Memory B cell (primary cell): ENCODE measurements around the gene SDK1.
"Not testable (repeated sequence)": the region's sequence is repeated elsewhere in the genome, so short reads cannot be mapped to it uniquely, and the experiment has no call there.

Experiments used
- ATAC-seq: fragments of 150-1000 bp; cut with Tn5 transposase; 2 replicates; pipeline ENCODE4 v1.10.0; 2021; ENCODE audit warnings: low read depth, mild to moderate bottlenecking, moderate library complexity
- DNase-seq, 2 donors: peaks; one replicate each; pipeline ENCODE4 v3.0.0; 2022; ENCODE audit warnings: low spot score in 2 of 2
- H3K27ac Mint-ChIP-seq: one replicate; pipeline ENCODE4 v1.8.0; 2022; ENCODE audit warnings: mild to moderate bottlenecking, moderate library complexity, mixed read lengths
- H3K27me3 Mint-ChIP-seq: one replicate; pipeline ENCODE4 v1.8.0; 2022; ENCODE audit warnings: mixed read lengths
- H3K36me3 Mint-ChIP-seq: one replicate; pipeline ENCODE4 v1.8.0; 2022; ENCODE audit warnings: mild to moderate bottlenecking, mixed read lengths
- H3K4me1 Mint-ChIP-seq: one replicate; pipeline ENCODE4 v1.8.0; 2022; ENCODE audit warnings: mixed read lengths
- H3K4me3 Mint-ChIP-seq: one replicate; pipeline ENCODE4 v1.8.0; 2022; ENCODE audit warnings: mild to moderate bottlenecking, moderate library complexity, mixed read lengths
- H3K9me3 Mint-ChIP-seq: one replicate; pipeline ENCODE4 v1.8.0; 2022; ENCODE audit warnings: mixed read lengths

SDK1 gene

DNA sequence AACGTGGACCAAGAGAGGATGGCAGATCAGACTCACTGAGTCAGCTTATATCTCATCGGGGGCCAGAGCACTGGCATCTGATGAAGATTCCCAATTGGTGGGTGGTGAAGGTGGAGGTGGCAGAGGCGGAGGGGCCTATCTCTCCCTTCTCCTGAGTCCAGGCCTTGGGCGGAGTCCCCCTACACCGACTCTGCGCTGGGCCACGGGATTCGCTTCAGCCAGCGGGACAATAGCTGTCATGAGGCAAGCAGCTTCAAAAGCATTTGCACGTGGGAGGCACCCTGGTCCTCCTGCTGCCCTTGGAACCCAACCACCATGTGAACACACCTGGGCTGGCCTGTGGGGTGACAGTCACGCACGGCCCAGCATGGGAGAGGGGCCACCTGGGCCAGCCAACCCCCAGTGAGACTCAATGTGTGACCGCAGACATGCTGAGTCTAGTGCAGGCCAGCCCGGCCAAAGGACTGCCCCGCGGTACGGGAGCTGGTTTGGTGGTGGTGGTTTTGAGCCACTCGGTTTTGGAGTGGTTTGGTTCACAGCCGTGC is 914.2 kb downstream of the SDK1 start:
- Mint-ChIP-seq H3K4me1 (no peaks in the 10 kb centered on the region), H3K27ac (no peak overlapping the region), H3K9me3 (peaks cover 4% of the 10 kb centered on the region), H3K27me3 (no peaks in the 10 kb centered on the region), H3K4me3 (no peak overlapping the region), H3K36me3 (no peaks in the 10 kb centered on the region)
- DNase-seq (no peak), ATAC-seq (no peak)

DNA sequence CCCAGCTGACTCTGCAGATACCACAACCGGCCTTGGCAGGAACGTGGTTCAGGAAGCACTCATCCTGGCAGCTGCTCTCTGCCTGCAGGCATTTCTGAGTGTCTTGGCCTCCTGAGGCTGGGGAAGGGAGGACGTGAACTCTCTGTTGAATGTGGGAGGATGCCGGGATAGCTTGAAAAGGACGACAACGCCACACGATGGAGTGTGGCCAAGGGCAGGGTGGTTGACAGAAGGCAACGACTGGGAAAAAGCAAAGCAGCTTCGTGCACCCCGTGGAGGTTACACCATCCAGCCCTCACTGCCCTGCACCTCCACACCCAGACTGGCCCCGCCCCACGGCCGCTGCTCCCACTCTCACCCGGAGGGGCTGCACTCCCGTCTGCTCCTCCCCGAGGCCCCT is 915.0 kb downstream of the SDK1 start:
- Mint-ChIP-seq H3K27ac (no peak overlapping the region), H3K9me3 (peaks cover 4% of the 10 kb centered on the region), H3K36me3 (no peaks in the 10 kb centered on the region), H3K4me3 (no peak overlapping the region), H3K4me1 (no peaks in the 10 kb centered on the region), H3K27me3 (no peaks in the 10 kb centered on the region)
- no peak for ATAC-seq
- no peak for DNase-seq

DNA sequence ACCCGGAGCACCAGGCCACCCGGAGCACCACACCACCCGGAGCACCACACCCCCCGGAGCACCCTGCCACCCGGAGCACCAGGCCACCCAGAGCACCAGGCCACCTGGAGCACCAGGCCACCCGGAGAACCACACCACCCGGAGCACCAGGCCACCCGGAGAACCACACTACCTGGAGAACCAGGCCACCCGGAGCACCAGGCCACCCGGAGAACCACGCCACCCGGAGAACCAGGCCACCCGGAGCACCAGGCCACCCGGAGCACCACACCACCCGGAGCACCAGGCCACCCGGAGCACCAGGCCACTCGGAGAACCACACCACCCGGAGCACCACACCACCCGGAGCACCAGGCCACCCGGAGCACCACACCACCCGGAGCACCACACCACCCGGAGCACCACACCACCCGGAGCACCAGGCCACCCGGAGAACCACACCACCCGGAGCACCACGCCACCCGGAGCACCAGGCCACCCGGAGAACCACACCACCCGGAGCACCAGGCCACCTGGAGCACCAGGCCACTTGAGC is 916.1 kb downstream of the SDK1 start:
- not testable (repeated sequence) for H3K9me3 Mint-ChIP-seq, H3K4me3 Mint-ChIP-seq, DNase-seq, H3K36me3 Mint-ChIP-seq, H3K27me3 Mint-ChIP-seq, ATAC-seq, H3K4me1 Mint-ChIP-seq, H3K27ac Mint-ChIP-seq

DNA sequence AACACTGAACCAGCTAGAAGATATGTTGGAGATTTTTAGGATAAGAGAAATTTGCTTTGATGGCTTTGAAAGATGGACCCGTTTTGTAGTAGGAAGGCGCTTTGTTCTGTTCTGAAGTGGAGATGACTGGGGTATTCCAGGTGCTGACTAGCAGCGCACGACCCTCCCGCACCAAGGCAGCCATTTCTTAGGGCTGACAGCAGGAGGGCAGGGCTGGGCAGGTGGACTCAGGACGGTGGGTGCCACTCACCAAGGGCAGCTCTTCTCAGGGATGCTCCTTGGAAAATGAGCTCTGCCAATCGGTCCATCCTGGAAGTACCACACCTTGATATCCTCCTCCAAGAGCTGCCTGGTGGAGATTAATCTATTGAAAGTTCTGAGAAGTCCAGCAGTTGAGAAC is 917.4 kb downstream of the SDK1 start:
- Mint-ChIP-seq H3K4me1 (no peaks in the 10 kb centered on the region), H3K4me3 (no peak overlapping the region), H3K27me3 (no peaks in the 10 kb centered on the region), H3K36me3 (no peaks in the 10 kb centered on the region), H3K27ac (no peak overlapping the region), H3K9me3 (peaks cover 4% of the 10 kb centered on the region)
- no peak for ATAC-seq
- DNase-seq, result no peak

DNA sequence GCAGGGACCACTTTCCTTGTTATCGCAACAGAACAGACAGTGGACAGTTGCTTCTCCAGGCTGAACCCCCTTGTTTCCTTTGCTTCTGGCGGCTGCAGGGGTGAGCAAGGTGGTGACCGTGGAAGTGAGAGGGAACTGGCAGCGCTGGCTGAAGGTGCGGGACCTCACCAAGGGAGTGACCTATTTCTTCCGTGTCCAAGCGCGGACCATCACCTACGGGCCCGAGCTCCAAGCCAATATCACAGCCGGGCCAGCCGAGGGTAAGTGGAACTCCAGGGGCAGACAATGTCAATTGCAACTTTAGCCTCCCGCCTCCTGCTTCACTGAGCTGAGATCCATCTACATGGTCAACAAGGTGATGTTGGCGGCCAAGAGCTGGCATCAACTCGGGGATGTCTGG is 919.0 kb downstream of the SDK1 start:
- no peak for DNase-seq

DNA sequence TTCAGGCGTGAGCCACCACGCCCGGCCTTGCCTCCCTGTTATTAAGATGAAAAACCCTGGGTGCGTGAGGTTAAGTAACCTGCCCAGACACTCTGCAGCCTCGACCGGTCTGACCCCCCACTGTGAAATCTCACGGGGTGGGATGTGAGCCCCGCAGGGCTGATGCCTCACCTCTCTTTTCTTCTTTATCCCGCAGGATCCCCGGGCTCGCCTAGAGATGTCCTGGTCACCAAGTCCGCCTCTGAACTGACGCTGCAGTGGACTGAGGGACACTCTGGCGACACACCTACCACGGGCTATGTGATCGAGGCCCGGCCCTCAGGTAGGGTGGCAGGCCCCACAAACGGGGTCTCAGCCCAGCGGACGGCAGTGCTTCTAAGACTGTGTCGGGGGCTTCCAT is 920.0 kb downstream of the SDK1 start:
- DNase-seq (no peak), ATAC-seq (no peak)
- Mint-ChIP-seq H3K36me3 (no peaks in the 10 kb centered on the region), H3K4me1 (no peaks in the 10 kb centered on the region), H3K4me3 (no peak overlapping the region), H3K9me3 (peaks cover 4% of the 10 kb centered on the region), H3K27ac (no peak overlapping the region), H3K27me3 (no peaks in the 10 kb centered on the region)

More for the DNA sequence above, 919.0 kb downstream of the SDK1 start:
- H3K36me3 Mint-ChIP-seq, result no peaks in the 10 kb centered on the region
- H3K27me3 Mint-ChIP-seq, result no peaks in the 10 kb centered on the region
- no peak overlapping the region for H3K4me3 Mint-ChIP-seq
- H3K9me3 Mint-ChIP-seq, result peaks cover 4% of the 10 kb centered on the region
- no peak overlapping the region for H3K27ac Mint-ChIP-seq
- H3K4me1 Mint-ChIP-seq, result no peaks in the 10 kb centered on the region
- no peak for ATAC-seq

DNA sequence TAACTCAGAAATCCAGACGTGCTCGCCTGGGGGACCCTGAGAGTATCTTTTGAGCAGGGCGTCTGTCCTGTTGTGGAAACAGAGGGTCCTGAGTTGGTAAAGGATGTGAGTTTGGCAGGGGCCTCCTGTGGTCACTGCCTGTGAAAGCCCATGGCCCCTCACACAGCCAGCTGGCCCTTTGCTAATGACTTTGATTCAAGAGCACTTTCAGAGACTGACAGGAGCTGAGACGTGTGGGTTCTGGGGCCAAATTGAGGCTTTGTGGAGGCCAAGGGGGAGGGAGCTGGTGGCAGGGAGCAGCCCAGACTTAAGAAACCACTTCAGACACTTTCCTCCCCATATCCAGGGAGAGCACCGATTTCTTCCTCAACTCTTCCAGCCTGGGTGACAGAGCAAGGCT is 921.6 kb downstream of the SDK1 start:
- H3K27ac Mint-ChIP-seq, result no peak overlapping the region
- ATAC-seq (no peak), DNase-seq (no peak)
- peaks cover 4% of the 10 kb centered on the region for H3K9me3 Mint-ChIP-seq
- no peaks in the 10 kb centered on the region for H3K27me3 Mint-ChIP-seq
- no peaks in the 10 kb centered on the region for H3K4me1 Mint-ChIP-seq
- H3K36me3 Mint-ChIP-seq, result no peaks in the 10 kb centered on the region
- no peak overlapping the region for H3K4me3 Mint-ChIP-seq

DNA sequence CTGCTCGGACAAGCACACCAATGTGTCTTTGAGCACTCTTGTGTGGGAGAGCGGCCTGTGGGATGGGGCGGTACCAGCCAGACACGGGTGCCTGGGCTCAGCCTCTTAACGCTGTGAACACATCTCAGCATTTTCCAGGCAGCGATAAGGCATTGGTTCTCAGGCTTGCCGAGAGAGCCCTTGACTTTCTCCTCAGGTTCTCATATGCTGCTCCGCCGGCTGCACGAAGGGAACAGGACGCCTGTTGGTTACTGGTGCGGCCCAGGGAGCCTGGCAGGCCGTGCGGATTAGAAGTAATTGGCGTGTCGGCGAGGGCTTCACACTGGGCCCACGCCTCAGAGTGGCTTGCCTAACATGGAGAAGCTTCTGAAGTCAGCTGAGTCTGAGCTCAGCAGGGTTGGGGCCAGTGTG is 924.3 kb downstream of the SDK1 start:
- ATAC-seq, result no peak
- Mint-ChIP-seq H3K9me3 (peaks cover 2% of the 10 kb centered on the region), H3K4me3 (no peak overlapping the region), H3K27me3 (peaks cover 3% of the 10 kb centered on the region), H3K27ac (no peak overlapping the region), H3K36me3 (no peaks in the 10 kb centered on the region), H3K4me1 (no peaks in the 10 kb centered on the region)
- no peak for DNase-seq

DNA sequence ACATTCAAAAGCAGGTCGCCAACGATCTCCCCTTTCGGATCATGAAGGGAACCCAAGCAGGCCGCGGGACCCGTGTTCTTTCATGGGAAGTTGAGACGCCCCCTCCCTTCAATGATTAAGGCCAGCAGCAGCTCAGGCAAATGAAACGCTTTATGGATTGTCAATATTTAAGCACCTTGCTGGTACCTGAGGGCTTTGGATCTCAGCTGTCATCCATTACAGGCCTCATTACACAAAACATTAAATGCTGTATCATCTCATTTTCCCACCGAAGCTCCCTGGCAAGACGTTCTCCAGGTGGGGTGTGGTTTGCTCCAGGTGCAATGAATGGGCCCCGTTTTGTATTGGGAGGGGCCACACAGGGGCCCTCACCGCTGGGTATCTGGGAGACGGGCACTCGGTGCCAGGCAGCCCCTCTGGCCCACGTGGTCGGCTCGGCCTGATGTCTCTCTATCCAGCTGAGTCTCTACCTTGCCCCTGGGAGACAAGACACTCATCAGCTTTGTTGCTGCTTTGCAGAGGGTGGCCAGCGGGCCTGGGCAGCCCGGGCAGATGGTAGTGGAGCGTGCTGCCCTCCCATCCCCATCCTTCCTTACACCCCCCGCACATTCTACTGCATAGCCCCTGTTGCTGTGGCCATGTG is 925.0 kb downstream of the SDK1 start:
- ATAC-seq (no peak), DNase-seq (no peak)
- peaks cover 3% of the 10 kb centered on the region for H3K9me3 Mint-ChIP-seq
- no peaks in the 10 kb centered on the region for H3K4me1 Mint-ChIP-seq
- no peak overlapping the region for H3K27ac Mint-ChIP-seq
- H3K36me3 Mint-ChIP-seq, result no peaks in the 10 kb centered on the region
- no peak overlapping the region for H3K4me3 Mint-ChIP-seq
- peaks cover 5% of the 10 kb centered on the region for H3K27me3 Mint-ChIP-seq

DNA sequence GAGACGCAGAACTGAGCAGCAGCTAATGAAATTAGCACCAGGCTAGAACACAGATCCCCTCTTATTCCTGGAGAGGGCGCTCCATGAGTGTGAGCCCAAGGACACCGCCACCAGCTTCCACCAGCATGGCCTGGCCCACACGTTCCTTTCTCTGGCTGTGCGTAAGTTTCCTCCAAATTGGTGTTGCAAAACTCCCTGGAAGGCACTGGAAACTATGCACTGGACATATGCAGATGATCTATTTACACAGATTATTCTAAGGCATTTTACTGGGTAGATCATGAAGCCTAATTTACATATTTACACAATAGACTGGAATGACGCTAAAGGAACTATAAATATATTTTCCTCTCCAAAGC is 925.5 kb downstream of the SDK1 start:
- H3K4me3 Mint-ChIP-seq, result no peak overlapping the region

DNA sequence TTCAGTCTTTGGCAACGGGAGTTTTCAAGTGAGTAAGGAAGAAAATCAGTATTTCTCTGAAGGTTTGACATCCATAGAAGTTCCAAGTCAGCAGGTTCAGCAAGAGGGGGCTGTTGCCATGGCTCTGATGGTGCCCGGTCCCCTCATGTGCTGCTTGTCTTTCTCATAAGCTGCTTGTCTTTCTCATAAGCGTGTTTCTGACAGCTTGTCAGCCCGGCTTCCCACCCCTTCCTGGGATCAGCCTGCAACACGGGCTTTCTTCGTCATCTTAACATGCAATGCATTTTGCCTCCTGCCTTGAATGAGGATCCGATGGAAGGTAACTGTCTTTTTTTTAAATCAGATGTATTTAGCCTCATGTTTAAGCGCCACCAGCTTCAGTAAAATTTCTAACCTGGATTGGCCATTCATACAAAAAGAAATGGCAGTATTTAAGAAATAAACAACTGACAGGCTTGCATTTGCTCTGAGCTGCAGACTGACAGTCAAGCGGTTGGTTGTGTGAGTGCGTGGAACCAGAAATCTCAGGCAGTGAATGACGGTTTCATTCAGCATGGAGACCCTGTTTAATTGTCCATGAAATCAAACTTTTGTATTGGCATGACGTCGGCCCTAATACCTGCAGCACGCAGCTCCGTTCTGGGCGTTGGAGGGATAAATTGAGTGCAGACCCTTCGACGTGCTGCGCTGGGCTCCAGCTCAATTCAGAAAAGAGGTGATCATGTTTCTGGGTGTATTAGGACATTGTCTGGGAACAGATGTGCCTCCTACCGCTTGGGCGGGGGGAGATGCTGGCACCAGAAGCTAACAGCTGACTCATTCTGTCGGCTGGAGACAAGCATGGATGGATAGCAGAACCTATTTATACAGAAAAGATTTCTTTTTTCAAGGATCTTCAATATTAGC is 926.3 kb downstream of the SDK1 start:
- no peak for DNase-seq
- Mint-ChIP-seq H3K4me1 (no peaks in the 10 kb centered on the region), H3K4me3 (no peak overlapping the region)

More for the DNA sequence above, 925.5 kb downstream of the SDK1 start:
- no peak for ATAC-seq
- no peak for DNase-seq
- Mint-ChIP-seq H3K36me3 (no peaks in the 10 kb centered on the region), H3K4me1 (no peaks in the 10 kb centered on the region), H3K27ac (no peak overlapping the region), H3K9me3 (peaks cover 3% of the 10 kb centered on the region), H3K27me3 (peaks cover 5% of the 10 kb centered on the region)

DNA sequence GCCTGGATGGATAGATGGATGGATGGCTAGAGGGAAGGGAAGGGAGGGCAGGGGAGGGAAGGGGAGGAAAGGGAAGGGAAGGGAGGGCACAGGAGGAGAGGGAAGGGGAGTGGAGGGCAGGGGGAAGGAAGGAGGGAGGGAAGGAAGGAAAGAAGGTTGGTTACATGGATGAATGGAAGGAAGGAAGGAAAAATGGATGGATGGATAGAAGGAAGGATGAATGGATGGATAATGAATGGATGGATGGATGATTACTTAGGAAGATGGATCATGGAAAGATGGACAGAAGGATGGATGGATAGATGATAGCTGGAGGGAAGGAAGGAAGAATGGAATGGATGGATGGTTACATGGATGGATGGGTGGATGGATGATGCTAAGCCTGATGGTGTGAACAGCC is 929.3 kb downstream of the SDK1 start:
- ATAC-seq, result no peak
- Mint-ChIP-seq H3K36me3 (no peaks in the 10 kb centered on the region), H3K27me3 (peaks cover 8% of the 10 kb centered on the region), H3K27ac (no peak overlapping the region), H3K9me3 (peaks cover 3% of the 10 kb centered on the region), H3K4me1 (no peaks in the 10 kb centered on the region), H3K4me3 (no peak overlapping the region)
- no peak for DNase-seq

More for the DNA sequence above, 926.3 kb downstream of the SDK1 start:
- Mint-ChIP-seq H3K36me3 (no peaks in the 10 kb centered on the region), H3K27me3 (peaks cover 5% of the 10 kb centered on the region), H3K27ac (no peak overlapping the region), H3K9me3 (peaks cover 3% of the 10 kb centered on the region)
- no peak for ATAC-seq

DNA sequence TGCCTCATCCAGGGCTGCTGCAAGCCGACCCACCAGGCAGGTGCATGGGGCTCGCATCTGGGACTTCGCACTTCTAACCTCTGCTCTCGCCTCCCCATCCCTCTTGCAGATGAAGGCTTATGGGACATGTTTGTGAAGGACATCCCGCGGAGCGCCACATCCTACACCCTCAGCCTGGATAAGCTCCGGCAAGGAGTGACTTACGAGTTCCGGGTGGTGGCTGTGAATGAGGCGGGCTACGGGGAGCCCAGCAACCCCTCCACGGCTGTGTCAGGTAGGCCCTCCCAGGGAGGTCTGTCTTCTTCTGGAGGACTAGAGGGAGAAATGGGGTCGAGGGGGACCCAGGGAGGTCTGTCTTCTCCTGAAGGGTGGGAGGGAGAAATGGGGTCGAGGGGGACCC is 932.1 kb downstream of the SDK1 start:
- Mint-ChIP-seq H3K9me3 (peaks cover 3% of the 10 kb centered on the region), H3K27me3 (peaks cover 8% of the 10 kb centered on the region), H3K4me3 (no peak overlapping the region), H3K4me1 (no peaks in the 10 kb centered on the region), H3K27ac (no peak overlapping the region), H3K36me3 (no peaks in the 10 kb centered on the region)
- no peak for ATAC-seq
- no peak for DNase-seq
